ENCODE data around the gene RANGRF. TPM values are rescaled to one million over a fixed set of nuclear protein-coding genes. Genes with fewer than 3 reads are reported as not detected.

RANGRF gene
- total and polyA plus RNA-seq, 9 of the 15 experiments (the other 6 are each of a cell fraction or from before 2014, with no cell fraction given): 7.6 to 60.0 (median 16.0) TPM

- ATAC-seq (no peak), DNase-seq (ENCODE audit: extremely low read depth in 1 of 4, low spot score in 3 of 4) (no peak), FAIRE-seq (no peak)
- Histone ChIP-seq H3K4me2 (ENCODE audit: insufficient read depth, low read length) (no peak overlapping the region), H3K4me1 (replicated peaks in 1 of 2; ENCODE audit: control insufficient read depth in 2 of 2, insufficient read depth in 2 of 2, low read length in 2 of 2) (peaks cover 3 to 28% of the 10 kb centered on the region in 2 experiments; a peak in 3 of 5 replicates), H3K9me1 (ENCODE audit: control insufficient read depth, insufficient read depth, low read length) (no peaks in the 10 kb centered on the region), H3K4me3 (no peak overlapping the region), H2AFZ (ENCODE audit: low read depth, low read length) (no peak overlapping the region), H3K79me2 (ENCODE audit: control insufficient read depth, insufficient read depth, low read length) (no peaks in the 10 kb centered on the region), H3K36me3 (ENCODE audit: control insufficient read depth, insufficient read depth, low read length) (0 out of 3 replicates have a peak, but pooled peaks cover 2% of the 10 kb centered on the region), H3K9me3 (replicated peaks; ENCODE audit: control insufficient read depth, insufficient read depth, low read depth, low read length) (no peaks in the 10 kb centered on the region), H3K9ac (ENCODE audit: insufficient read depth in 1 of 2, low read depth in 2 of 2, low read length in 2 of 2) (peak overlapping the region in 1 of 2 experiments; percentile 22; a peak in 1 of 4 replicates), H3K27ac (ENCODE audit: extremely low read depth, low read depth, low read length) (no peak overlapping the region), H3K27me3 (ENCODE audit: control insufficient read depth in 2 of 2, insufficient read depth in 2 of 2, low read length in 2 of 2) (no peaks in the 10 kb centered on the region), H4K20me1 (replicated peaks; ENCODE audit: control insufficient read depth, insufficient read depth, low read length) (no peaks in the 10 kb centered on the region)
- POLR2A ChIA-PET: interaction anchor here (0.6 to 1.5 kb wide), 3 partner anchors 10 to 61 kb away, joined by 3 read pairs; partner anchors contain the start of gene SLC25A35
- WGBS (ENCODE audit: insufficient coverage, low coverage, missing lambda C conversion rate): 35% methylated on average over 8 of the region's 10 CpGs
- intact Hi-C loops (cut with micrococcal nuclease): no loop called here
- no TSS peak for BruUV-seq (replicated peaks)
- in situ Hi-C loops (cut with MboI): no loop called here
- TF ChIP-seq RAD21 (CRISPR knock-in tag; conservative IDR thresholded peaks at IDR 0.05 in 1 of 2, IDR thresholded peaks at IDR 0.05 in 1 of 2) (no peak), SPI1 (IDR thresholded peaks at IDR 0.05; ENCODE audit: borderline replicate concordance, low read depth, low read length) (0 out of 2 replicates have a peak, but pooled peaks have one; percentile 34), ZNF347 (CRISPR knock-in tag; IDR thresholded peaks at IDR 0.05; ENCODE audit: low read depth) (no peak), TFAP4 (CRISPR knock-in tag; IDR thresholded peaks at IDR 0.05; ENCODE audit: borderline replicate concordance) (peak; percentile 67; the same call in 1 of the 2 replicates), UBTF (IDR thresholded peaks at IDR 0.05; ENCODE audit: borderline replicate concordance in 1 of 2, low read depth in 2 of 2, low read length in 2 of 2) (no peak), ZNF740 (CRISPR knock-in tag; IDR thresholded peaks at IDR 0.05) (no peak), ZNF740 (tag; IDR thresholded peaks at IDR 0.05) (0 out of 4 replicates have a peak, but pooled peaks of 1 of the 2 experiments have one; percentile 29), RCOR1 (IDR thresholded peaks at IDR 0.05; ENCODE audit: borderline replicate concordance in 1 of 2, low read depth in 2 of 2, low read length in 2 of 2) (peak in 1 of 2 experiments; percentile 20; a peak in 1 of 4 replicates)
- CTCF ChIA-PET (ENCODE audit: low intra/inter-chr PET ratio): no interaction called here
Measured at GRCh38 chr17:8285270-8286181, 2.9 kb upstream of the RANGRF start.

All from K562 (cell line).